OCI-LY1 (cell line): ENCODE measurements around the gene XCR1.

ENCODE experiments used
- CTCF ChIP-seq: fragments of 200-600 bp; sonication (generic), shearing (Covaris generic); IDR thresholded peaks from 2 replicates; pipeline ENCODE4 v1.5.1; 2017; ENCODE audit warnings: mild to moderate bottlenecking, antibody characterized with exemption, low read length, moderate library complexity, mixed read lengths
- EZH2 ChIP-seq: fragments of 200-600 bp; sonication (generic), shearing (Covaris generic); IDR thresholded peaks from 2 replicates; pipeline ENCODE4 v1.8.0; 2017; ENCODE audit warnings: borderline replicate concordance, mixed run types, mild to moderate bottlenecking, antibody characterized with exemption, low read length, moderate library complexity, mixed read lengths

GRCh38 chr3:45974686-45975085 is 52.6 kb downstream of the XCR1 start:
- TF ChIP-seq CTCF (no peak), EZH2 (no peak)
